ENCODE measurements around the gene HERC4.

The HERC4 gene, protein sequence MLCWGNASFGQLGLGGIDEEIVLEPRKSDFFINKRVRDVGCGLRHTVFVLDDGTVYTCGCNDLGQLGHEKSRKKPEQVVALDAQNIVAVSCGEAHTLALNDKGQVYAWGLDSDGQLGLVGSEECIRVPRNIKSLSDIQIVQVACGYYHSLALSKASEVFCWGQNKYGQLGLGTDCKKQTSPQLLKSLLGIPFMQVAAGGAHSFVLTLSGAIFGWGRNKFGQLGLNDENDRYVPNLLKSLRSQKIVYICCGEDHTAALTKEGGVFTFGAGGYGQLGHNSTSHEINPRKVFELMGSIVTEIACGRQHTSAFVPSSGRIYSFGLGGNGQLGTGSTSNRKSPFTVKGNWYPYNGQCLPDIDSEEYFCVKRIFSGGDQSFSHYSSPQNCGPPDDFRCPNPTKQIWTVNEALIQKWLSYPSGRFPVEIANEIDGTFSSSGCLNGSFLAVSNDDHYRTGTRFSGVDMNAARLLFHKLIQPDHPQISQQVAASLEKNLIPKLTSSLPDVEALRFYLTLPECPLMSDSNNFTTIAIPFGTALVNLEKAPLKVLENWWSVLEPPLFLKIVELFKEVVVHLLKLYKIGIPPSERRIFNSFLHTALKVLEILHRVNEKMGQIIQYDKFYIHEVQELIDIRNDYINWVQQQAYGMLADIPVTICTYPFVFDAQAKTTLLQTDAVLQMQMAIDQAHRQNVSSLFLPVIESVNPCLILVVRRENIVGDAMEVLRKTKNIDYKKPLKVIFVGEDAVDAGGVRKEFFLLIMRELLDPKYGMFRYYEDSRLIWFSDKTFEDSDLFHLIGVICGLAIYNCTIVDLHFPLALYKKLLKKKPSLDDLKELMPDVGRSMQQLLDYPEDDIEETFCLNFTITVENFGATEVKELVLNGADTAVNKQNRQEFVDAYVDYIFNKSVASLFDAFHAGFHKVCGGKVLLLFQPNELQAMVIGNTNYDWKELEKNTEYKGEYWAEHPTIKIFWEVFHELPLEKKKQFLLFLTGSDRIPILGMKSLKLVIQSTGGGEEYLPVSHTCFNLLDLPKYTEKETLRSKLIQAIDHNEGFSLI

DNA sequence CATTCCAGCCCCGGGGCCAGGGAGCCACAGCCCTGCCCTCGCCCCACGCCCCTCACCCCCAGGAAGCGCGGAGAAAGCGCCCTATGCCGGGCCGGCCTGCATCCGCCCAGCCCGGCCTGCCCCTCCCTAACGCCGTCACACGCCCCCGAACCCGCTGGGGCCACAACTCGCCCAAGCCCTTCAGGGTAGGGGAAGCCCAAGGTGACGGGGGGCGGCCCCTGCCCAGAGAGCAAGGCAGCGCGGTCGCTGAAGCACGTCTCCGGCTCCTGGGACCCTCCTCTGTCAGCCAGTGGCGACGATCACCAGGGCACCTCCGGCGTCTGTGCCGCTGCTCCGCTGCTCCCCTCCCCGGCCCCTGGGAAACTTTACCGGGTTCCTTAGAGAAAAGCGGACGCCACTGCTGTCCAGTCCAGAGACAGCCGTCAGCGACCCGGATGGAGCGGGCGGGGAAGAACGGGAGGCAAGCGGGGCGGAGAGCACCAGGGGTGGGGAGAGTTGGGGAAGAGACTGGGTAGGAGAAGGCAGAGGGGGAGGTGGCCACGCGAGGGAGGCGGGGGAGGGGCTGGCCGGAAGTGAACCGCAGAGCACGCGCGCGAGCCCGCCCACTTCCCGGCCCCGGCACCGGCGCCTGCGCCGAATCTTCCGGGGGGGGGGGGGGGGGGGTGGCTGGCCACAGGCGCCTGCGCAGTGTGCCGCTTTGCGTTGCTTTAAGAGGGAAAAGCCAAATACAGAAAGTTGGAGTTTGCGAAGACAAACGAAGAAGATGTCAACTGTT lies at the start of gene HERC4:
HERC4 (minus strand) TSS at position 509 of the 775 bp plus-strand sequence. CDS start 2,175 bp downstream, outside the sequence.
- H3K79me2 ChIP-seq (ENCODE audit: insufficient read depth, low read length): peaks cover 45% of the 10 kb centered on the region
- H3F3A ChIP-seq (ENCODE audit: insufficient read depth, low read length): no peaks in the 10 kb centered on the region
- H3K27ac ChIP-seq (ENCODE audit: low read depth, low read length, poor library complexity, severe bottlenecking): peak within 1 kb of the TSS; percentile 86
- H3K9me2 ChIP-seq (ENCODE audit: low read depth, low read length): no peaks in the 10 kb centered on the region
- H3K27me3 ChIP-seq (ENCODE audit: insufficient read depth, low read length): no peaks in the 10 kb centered on the region
- H3K4me2 ChIP-seq (ENCODE audit: low read length): peak within 1 kb of the TSS; percentile 73
- H3K9ac ChIP-seq (ENCODE audit: low read length): peak within 1 kb of the TSS; percentile 96
- H2AFZ ChIP-seq (ENCODE audit: low read length): peak within 1 kb of the TSS; percentile 89
- H3K4me1 ChIP-seq (ENCODE audit: insufficient read depth, low read length, severe bottlenecking): peaks cover 35% of the 10 kb centered on the region
- TF ChIP-seq EZH2 (IDR thresholded peaks at IDR 0.05; ENCODE audit: borderline replicate concordance, low read length) (no peak), CTCF (IDR thresholded peaks at IDR 0.05; ENCODE audit: low read length) (no peak)
- peaks cover 15% of the 10 kb centered on the region; the same call in 1 of the 2 replicates for H3K36me3 ChIP-seq (ENCODE audit: insufficient read depth, low read length)
- peak within 1 kb of the TSS; percentile 96 for H3K4me3 ChIP-seq (ENCODE audit: low read depth, low read length, poor library complexity, severe bottlenecking)
- no peaks in the 10 kb centered on the region for H4K20me1 ChIP-seq (ENCODE audit: insufficient read depth, low read length)
- no peaks in the 10 kb centered on the region for H3K9me3 ChIP-seq (ENCODE audit: low read length)

DNA sequence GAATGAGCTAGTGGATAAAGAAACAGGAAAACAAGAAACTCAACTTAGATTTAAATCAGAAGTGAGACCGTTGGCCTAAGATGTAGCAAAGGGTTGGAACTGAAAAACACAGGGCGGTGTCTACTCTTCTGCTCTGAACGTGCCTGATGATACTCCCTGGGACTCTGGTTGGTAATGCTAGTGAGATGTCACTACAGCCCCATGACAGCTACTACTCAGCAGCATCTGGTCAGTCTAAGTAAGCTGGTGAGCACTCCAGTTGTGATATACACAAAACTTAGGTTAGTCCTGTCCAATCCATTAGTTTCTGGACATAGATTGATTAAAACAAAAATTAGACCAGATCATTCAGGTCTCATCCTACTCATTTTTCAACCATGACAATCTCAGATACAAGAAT lies 49.6 kb upstream of the HERC4 start:
- H2AFZ ChIP-seq (ENCODE audit: low read length): no peak overlapping the region
- H3K4me1 ChIP-seq (ENCODE audit: insufficient read depth, low read length, severe bottlenecking): no peaks in the 10 kb centered on the region
- H4K20me1 ChIP-seq (ENCODE audit: insufficient read depth, low read length): no peaks in the 10 kb centered on the region
- no peak for TF ChIP-seq EZH2 (IDR thresholded peaks at IDR 0.05; ENCODE audit: borderline replicate concordance, low read length)
- TF ChIP-seq CTCF (IDR thresholded peaks at IDR 0.05; ENCODE audit: low read length): no peak
- H3K9me2 ChIP-seq (ENCODE audit: low read depth, low read length): no peaks in the 10 kb centered on the region
- no peak overlapping the region for H3K4me2 ChIP-seq (ENCODE audit: low read length)
- no peaks in the 10 kb centered on the region for H3K9me3 ChIP-seq (ENCODE audit: low read length)
- no peak overlapping the region for H3K9ac ChIP-seq (ENCODE audit: low read length)
- H3K4me3 ChIP-seq (ENCODE audit: low read depth, low read length, poor library complexity, severe bottlenecking): no peak overlapping the region
- no peaks in the 10 kb centered on the region for H3K36me3 ChIP-seq (ENCODE audit: insufficient read depth, low read length)
- H3K27me3 ChIP-seq (ENCODE audit: insufficient read depth, low read length): no peaks in the 10 kb centered on the region
- no peaks in the 10 kb centered on the region for H3K79me2 ChIP-seq (ENCODE audit: insufficient read depth, low read length)
- H3K27ac ChIP-seq (ENCODE audit: low read depth, low read length, poor library complexity, severe bottlenecking): no peak overlapping the region
- H3F3A ChIP-seq (ENCODE audit: insufficient read depth, low read length): no peaks in the 10 kb centered on the region

DNA sequence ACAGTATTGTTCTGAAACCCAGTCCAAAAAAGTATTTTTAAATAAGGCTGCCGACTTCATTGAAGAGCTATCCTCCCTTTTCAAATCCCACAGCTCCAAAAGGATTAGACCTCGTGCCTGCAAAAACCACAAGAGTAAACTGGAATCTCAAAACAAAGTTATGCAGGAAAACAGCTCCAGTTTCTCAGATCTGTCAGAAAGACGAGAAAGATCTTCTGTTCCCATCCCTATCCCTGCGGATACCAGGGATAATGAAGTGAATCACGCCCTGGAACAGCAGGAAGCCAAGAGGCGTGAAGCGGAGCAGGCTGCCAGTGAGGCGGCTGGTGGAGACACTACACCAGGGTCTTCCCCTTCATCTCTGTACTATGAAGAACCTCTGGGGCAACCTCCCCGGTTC lies 46.8 kb upstream of the HERC4 start:
- Histone ChIP-seq H3K4me1 (ENCODE audit: insufficient read depth, low read length, severe bottlenecking) (no peaks in the 10 kb centered on the region), H3K4me3 (ENCODE audit: low read depth, low read length, poor library complexity, severe bottlenecking) (no peak overlapping the region), H3K4me2 (ENCODE audit: low read length) (no peak overlapping the region), H3K36me3 (ENCODE audit: insufficient read depth, low read length) (no peaks in the 10 kb centered on the region), H3K9ac (ENCODE audit: low read length) (no peak overlapping the region), H3K27ac (ENCODE audit: low read depth, low read length, poor library complexity, severe bottlenecking) (no peak overlapping the region), H3K9me3 (ENCODE audit: low read length) (no peaks in the 10 kb centered on the region), H3F3A (ENCODE audit: insufficient read depth, low read length) (no peaks in the 10 kb centered on the region), H4K20me1 (ENCODE audit: insufficient read depth, low read length) (no peaks in the 10 kb centered on the region), H3K9me2 (ENCODE audit: low read depth, low read length) (no peaks in the 10 kb centered on the region), H2AFZ (ENCODE audit: low read length) (no peak overlapping the region), H3K27me3 (ENCODE audit: insufficient read depth, low read length) (no peaks in the 10 kb centered on the region), H3K79me2 (ENCODE audit: insufficient read depth, low read length) (no peaks in the 10 kb centered on the region)
- no peak for TF ChIP-seq CTCF (IDR thresholded peaks at IDR 0.05; ENCODE audit: low read length)
